Endothelial cell of umbilical vein (primary cell): ENCODE measurements around the gene CACHD1. TPM values are rescaled to one million over a fixed set of nuclear protein-coding genes. Genes with fewer than 3 reads are reported as not detected.

ENCODE experiments used
- BruUV-seq: library from RNA; stranded (reverse); fragments of 400-500 nt; replicated peaks from 2 replicates; lab custom pipeline; 2021; lab: Mats Ljungman, UMichigan
- CTCF ChIA-PET: fragments of 300-600, 350-600 bp; sonication (Branson Sonifier 250); formaldehyde crosslinking; loops from one replicate; lab custom pipeline; 2021; ENCODE audit warnings: antibody characterized with exemption, inconsistent platforms; lab: Charles Lee
- POLR2A ChIA-PET: fragments of 300-600, 350-600 bp; sonication (Branson Sonifier 250); formaldehyde crosslinking; loops from one replicate; lab custom pipeline; 2021; ENCODE audit warnings: antibody characterized with exemption, inconsistent platforms; lab: Charles Lee
- DNase-seq: peaks from one replicate; pipeline ENCODE4 v3.0.0-alpha.2; 2011; ENCODE audit warnings: low read depth, low spot score
- FAIRE-seq: peaks from 2 replicates; lab custom pipeline; 2011; peaks lifted over from hg19 to GRCh38; lab: Jason Lieb, UNC
- H2AFZ ChIP-seq: 2 replicates; pipeline ENCODE4 v1.6.0; 2012; ENCODE audit warnings: low read depth, low read length, control low read depth, inconsistent platforms
- H3K27ac ChIP-seq: 2 replicates; pipeline ENCODE4 v1.5.1; 2011; ENCODE audit warnings: low read depth, mild to moderate bottlenecking, control low read depth, low read length, moderate library complexity; ENCODE audit not compliant: insufficient read depth
- H3K27me3 ChIP-seq, 2 experiments: 2 replicates each; pipeline versions ENCODE4 v1.6.0 to v1.6.1; 2011; ENCODE audit warnings: low read length in 2 of 2, mixed read lengths in 1 of 2; ENCODE audit not compliant: control insufficient read depth in 2 of 2, insufficient read depth in 2 of 2
- H3K36me3 ChIP-seq, 2 experiments: 2 replicates in 1 of 2; 3 replicates in 1 of 2; pipeline ENCODE4 v1.5.1; 2011; ENCODE audit warnings: low read length in 2 of 2, mild to moderate bottlenecking in 1 of 2, moderate library complexity in 1 of 2; ENCODE audit not compliant: control insufficient read depth in 2 of 2, insufficient read depth in 2 of 2; ENCODE audit errors: extremely low read depth in 1 of 2
- H3K4me1 ChIP-seq: 3 replicates; pipeline ENCODE4 v1.5.1; 2011; ENCODE audit warnings: mild to moderate bottlenecking, low read length; ENCODE audit not compliant: control insufficient read depth, insufficient read depth; ENCODE audit errors: extremely low read depth
- H3K4me2 ChIP-seq: 2 replicates; pipeline ENCODE4 v1.6.1; 2011; ENCODE audit warnings: low read length, control low read depth, mixed read lengths; ENCODE audit not compliant: insufficient read depth
- H3K4me3 ChIP-seq, 3 experiments: fragments of 200-600 bp in 1 of 3; sonication (generic), shearing (Covaris generic) in 1 of 3; replicated peaks in 1 of 3; 2 replicates each; pipeline ENCODE4 v1.5.1; 2011 to 2016; ENCODE audit warnings: control low read depth in 3 of 3, low read length in 3 of 3, mild to moderate bottlenecking in 2 of 3, inconsistent platforms in 1 of 3, low read depth in 1 of 3, moderate library complexity in 1 of 3; ENCODE audit not compliant: insufficient read depth in 1 of 3
- H3K79me2 ChIP-seq: 2 replicates; pipeline ENCODE4 v1.6.0; 2012; ENCODE audit warnings: low read length, inconsistent platforms; ENCODE audit not compliant: control insufficient read depth, insufficient read depth
- H3K9ac ChIP-seq: replicated peaks from 2 replicates; pipeline ENCODE3; 2011; ENCODE audit warnings: low read length, control low read depth; ENCODE audit not compliant: insufficient read depth; ENCODE audit errors: extremely low read depth
- H3K9me1 ChIP-seq: replicated peaks from 3 replicates; pipeline ENCODE4 v1.6.0; 2011; ENCODE audit warnings: mild to moderate bottlenecking, low read length; ENCODE audit not compliant: control insufficient read depth, insufficient read depth; ENCODE audit errors: extremely low read depth
- H3K9me3 ChIP-seq: replicated peaks from 2 replicates; pipeline ENCODE4 v1.5.1; 2012; ENCODE audit warnings: low read length, inconsistent platforms; ENCODE audit not compliant: control insufficient read depth, insufficient read depth
- H4K20me1 ChIP-seq: replicated peaks from 2 replicates; pipeline ENCODE3; 2011; ENCODE audit warnings: mild to moderate bottlenecking, low read length; ENCODE audit not compliant: control insufficient read depth, insufficient read depth; ENCODE audit errors: extremely low read depth
- CTCF ChIP-seq, 2 donors: IDR thresholded peaks; 1 replicate in 1 of 2; 2 replicates in 1 of 2; pipeline ENCODE4 v1.5.1; 2011; ENCODE audit warnings: low read length in 2 of 2, mild to moderate bottlenecking in 2 of 2, moderate library complexity in 2 of 2, control low read depth in 1 of 2, inconsistent platforms in 1 of 2, low read depth in 1 of 2; ENCODE audit not compliant: insufficient read depth in 1 of 2; ENCODE audit errors: extremely low read depth in 1 of 2
- EZH2 ChIP-seq: IDR thresholded peaks from 2 replicates; pipeline ENCODE4 v1.6.1; 2012; ENCODE audit warnings: borderline replicate concordance, low read depth, mild to moderate bottlenecking, moderate library complexity, low read length, inconsistent platforms; ENCODE audit not compliant: severe bottlenecking
- FOS ChIP-seq: IDR thresholded peaks from 2 replicates; pipeline ENCODE4 v1.6.1; 2011; ENCODE audit warnings: mild to moderate bottlenecking, low read length, moderate library complexity, borderline replicate concordance; ENCODE audit not compliant: insufficient read depth
- GATA2 ChIP-seq: IDR thresholded peaks from 2 replicates; pipeline ENCODE4 v1.7.0; 2011; ENCODE audit warnings: low read depth, mild to moderate bottlenecking, moderate library complexity, mixed read lengths, low read length; ENCODE audit not compliant: insufficient read length, insufficient read depth
- JUN ChIP-seq: IDR thresholded peaks from 2 replicates; pipeline ENCODE4 v1.6.1; 2011; ENCODE audit warnings: borderline replicate concordance, low read depth; ENCODE audit not compliant: insufficient read length, insufficient read depth
- MAX ChIP-seq: IDR thresholded peaks from 2 replicates; pipeline ENCODE4 v1.6.1; 2011; ENCODE audit not compliant: insufficient read depth, insufficient read length
- MYC ChIP-seq: IDR thresholded peaks from one replicate; pipeline ENCODE4 v1.6.1; 2011; ENCODE audit warnings: mild to moderate bottlenecking, low read depth, low read length
- POLR2A ChIP-seq: IDR thresholded peaks from 2 replicates; pipeline ENCODE4 v1.6.1; 2012; ENCODE audit warnings: low read depth, mild to moderate bottlenecking, control low read depth, low read length
- POLR2AphosphoS5 ChIP-seq: IDR thresholded peaks from 2 replicates; pipeline ENCODE4 v1.6.1; 2012; ENCODE audit warnings: low read depth, mild to moderate bottlenecking, control low read depth, low read length, moderate library complexity; ENCODE audit not compliant: insufficient read depth
- dilution Hi-C: fragments of 300-500 bp; cut with MboI; formaldehyde crosslinking; loops from one replicate; pipeline ENCODE4 v1.15.0; 2019; ENCODE audit warnings: low sequenced_read_pairs; ENCODE audit not compliant: extremely low pct_ligation_motif_present
- intact Hi-C: fragments of 100-400 bp; cut with micrococcal nuclease; formaldehyde crosslinking; loops from one replicate; pipeline ENCODE4 v1.10.0; 2022
- polyA plus RNA-seq, 4 experiments: library from polyadenylated mRNA; depleted of rRNA in 3 of 4; stranded (reverse) in 3 of 4; unstranded in 1 of 4; fragments of >200 nt; gene quantifications; 2 replicates each; pipeline versions ENCODE4 v1.2.1 to v1.2.3, GENCODE V29; 2011 to 2012; ENCODE audit warnings: missing spikeins in 1 of 4
- total RNA-seq: library from RNA; stranded (reverse); gene quantifications from 2 replicates; pipeline ENCODE4 v1.2.3, GENCODE V29; 2021

Gene CACHD1
- total and polyA plus RNA-seq, 2 donors (not counting 3 experiments of a cell fraction or from before 2014, with no cell fraction given) = 3.6 to 9.3 TPM

- no TSS peak for BruUV-seq
- dilution Hi-C loops (no loop called here), intact Hi-C loops (no loop called here)
- no peak for DNase-seq
- no peaks in the 10 kb centered on the region for H3K9me3 ChIP-seq
- no peak overlapping the region for H2AFZ ChIP-seq
- no peaks in the 10 kb centered on the region for H3K36me3 ChIP-seq
- H3K4me3 ChIP-seq = no peak overlapping the region
- H3K9me1 ChIP-seq = no peaks in the 10 kb centered on the region
- FAIRE-seq = no peak
- CTCF ChIA-PET = interaction anchor here (1.1 to 2.7 kb wide), 3 partner anchors 11 to 25 kb away, joined by 3 to 10 read pairs (median 4); no protein-coding TSS in a partner anchor
- no peaks in the 10 kb centered on the region for H4K20me1 ChIP-seq
- H3K9ac ChIP-seq = no peak overlapping the region
- H3K27ac ChIP-seq = no peak overlapping the region
- no peak overlapping the region for H3K4me2 ChIP-seq
- H3K27me3 ChIP-seq = peaks cover 0 to 3% of the 10 kb centered on the region in 2 experiments
- no peaks in the 10 kb centered on the region for H3K79me2 ChIP-seq
- TF ChIP-seq FOS = no peak
- no peak for TF ChIP-seq CTCF (IDR thresholded peaks at IDR 0.05; ENCODE audit: extremely low read depth in 1 of 2, insufficient read depth in 1 of 2, low read depth in 1 of 2, low read length in 2 of 2)
- TF ChIP-seq POLR2AphosphoS5 = no peak
- no peak for TF ChIP-seq MYC
- H3K4me1 ChIP-seq = no peaks in the 10 kb centered on the region
- POLR2A ChIA-PET = no interaction called here
Observed at GRCh38 chr1:64424412-64424811, 45.5 kb upstream of the CACHD1 start.

GRCh38 chr1:64425521-64425920, 44.4 kb upstream of the CACHD1 start:
- CTCF ChIA-PET = no interaction called here

More at GRCh38 chr1:64425521-64425920, 44.4 kb upstream of the CACHD1 start:
- H3K36me3 ChIP-seq = no peaks in the 10 kb centered on the region
- H3K4me1 ChIP-seq = no peaks in the 10 kb centered on the region
- no peak overlapping the region for H3K4me2 ChIP-seq
- no peak overlapping the region for H3K27ac ChIP-seq
- H3K9me1 ChIP-seq = no peaks in the 10 kb centered on the region
- no peak overlapping the region for H3K9ac ChIP-seq
- H2AFZ ChIP-seq = no peak overlapping the region
- no TSS peak for BruUV-seq
- H3K79me2 ChIP-seq = no peaks in the 10 kb centered on the region
- dilution Hi-C loops = no loop called here
- intact Hi-C loops = no loop called here
- no peak for TF ChIP-seq POLR2AphosphoS5
- no peak for TF ChIP-seq MYC
- no peak for TF ChIP-seq MAX
- no peak for TF ChIP-seq JUN
- TF ChIP-seq CTCF (IDR thresholded peaks at IDR 0.05; ENCODE audit: extremely low read depth in 1 of 2, insufficient read depth in 1 of 2, low read depth in 1 of 2, low read length in 2 of 2) = no peak
- no peak for TF ChIP-seq GATA2
- TF ChIP-seq EZH2 = no peak
- no peak for TF ChIP-seq FOS
- no peak for TF ChIP-seq POLR2A
- POLR2A ChIA-PET = no interaction called here
- no peaks in the 10 kb centered on the region for H3K9me3 ChIP-seq
- no peaks in the 10 kb centered on the region for H4K20me1 ChIP-seq
- FAIRE-seq (no peak), DNase-seq (no peak)
- no peak overlapping the region for H3K4me3 ChIP-seq
- peaks cover 0 to 1% of the 10 kb centered on the region in 2 experiments for H3K27me3 ChIP-seq
